H9 (cell line): Measurements from ENCODE around the gene MGAM2. TPM values are rescaled to one million over a fixed set of nuclear protein-coding genes. Genes with fewer than 3 reads are reported as not detected.

Experiments used
- DNase-seq: peaks from one replicate; pipeline ENCODE4 v3.0.0-alpha.2; 2017
- H2AFZ ChIP-seq: one replicate; pipeline ENCODE4 v1.6.1; 2013; ENCODE audit warnings: mild to moderate bottlenecking, low read length, control low read depth, moderate library complexity
- H2AK5ac ChIP-seq: 2 replicates; pipeline ENCODE4 v1.6.1; 2013; ENCODE audit warnings: low read length, control low read depth, mixed read lengths; ENCODE audit not compliant: insufficient read length
- H2BK120ac ChIP-seq: one replicate; pipeline ENCODE4 v1.6.1; 2013; ENCODE audit warnings: low read depth, mild to moderate bottlenecking, low read length, control low read depth, inconsistent platforms; ENCODE audit not compliant: poor library complexity, severe bottlenecking
- H2BK12ac ChIP-seq: 2 replicates; pipeline ENCODE4 v1.6.1; 2013; ENCODE audit warnings: low read length, control low read depth, mixed read lengths, low read depth; ENCODE audit not compliant: insufficient read length
- H2BK15ac ChIP-seq: 2 replicates; pipeline ENCODE4 v1.6.1; 2013; ENCODE audit warnings: low read depth, low read length, control low read depth
- H2BK20ac ChIP-seq: one replicate; pipeline ENCODE4 v1.6.1; 2013; ENCODE audit warnings: low read depth, mild to moderate bottlenecking, low read length, control low read depth, inconsistent platforms; ENCODE audit not compliant: poor library complexity, severe bottlenecking
- H2BK5ac ChIP-seq: 2 replicates; pipeline ENCODE4 v1.6.1; 2013; ENCODE audit warnings: low read length, control low read depth, mixed read lengths; ENCODE audit not compliant: insufficient read length
- H3K14ac ChIP-seq: 2 replicates; pipeline ENCODE4 v1.6.1; 2013; ENCODE audit warnings: low read length, control low read depth; ENCODE audit not compliant: insufficient read depth
- H3K18ac ChIP-seq: 2 replicates; pipeline ENCODE4 v1.6.1; 2013; ENCODE audit warnings: low read depth, mild to moderate bottlenecking, mixed read lengths, low read length, control low read depth; ENCODE audit not compliant: insufficient read length
- H3K23ac ChIP-seq: 2 replicates; pipeline ENCODE4 v1.6.1; 2013; ENCODE audit warnings: low read length, control low read depth, mixed read lengths, low read depth; ENCODE audit not compliant: insufficient read length
- H3K23me2 ChIP-seq: 2 replicates; pipeline ENCODE4 v1.6.1; 2013; ENCODE audit warnings: low read depth, mild to moderate bottlenecking, mixed read lengths, low read length, control low read depth; ENCODE audit not compliant: insufficient read length, poor library complexity, severe bottlenecking
- H3K27ac ChIP-seq: 2 replicates; pipeline ENCODE4 v1.5.1; 2013; ENCODE audit warnings: low read length, control low read depth, mixed read lengths, low read depth; ENCODE audit not compliant: insufficient read length
- H3K27me3 ChIP-seq: 2 replicates; pipeline ENCODE4 v1.6.1; 2013; ENCODE audit warnings: low read length, control low read depth, inconsistent platforms; ENCODE audit not compliant: insufficient read depth
- H3K4ac ChIP-seq: 2 replicates; pipeline ENCODE4 v1.6.1; 2013; ENCODE audit warnings: low read depth, mild to moderate bottlenecking, control low read depth, inconsistent platforms, low read length, moderate library complexity
- H3K4me1 ChIP-seq: 2 replicates; pipeline ENCODE4 v1.6.1; 2013; ENCODE audit warnings: low read length, control low read depth, inconsistent platforms; ENCODE audit not compliant: insufficient read depth
- H3K4me2 ChIP-seq: 2 replicates; pipeline ENCODE4 v1.6.1; 2013; ENCODE audit warnings: low read length, control low read depth, mixed read lengths; ENCODE audit not compliant: insufficient read length, insufficient read depth
- H3K56ac ChIP-seq: 2 replicates; pipeline ENCODE4 v1.6.1; 2013; ENCODE audit warnings: low read depth, mild to moderate bottlenecking, mixed read lengths, low read length, control low read depth; ENCODE audit not compliant: insufficient read length
- H3K79me1 ChIP-seq: 2 replicates; pipeline ENCODE4 v1.6.1; 2013; ENCODE audit warnings: low read depth, mild to moderate bottlenecking, moderate library complexity, low read length, control low read depth, inconsistent platforms; ENCODE audit not compliant: insufficient read depth, poor library complexity, severe bottlenecking
- H3K79me2 ChIP-seq: 2 replicates; pipeline ENCODE4 v1.6.1; 2013; ENCODE audit warnings: low read length, control low read depth, inconsistent platforms; ENCODE audit not compliant: insufficient read depth
- H3K9ac ChIP-seq: 2 replicates; pipeline ENCODE4 v1.6.1; 2013; ENCODE audit warnings: low read length, control low read depth, mixed read lengths; ENCODE audit not compliant: insufficient read length; ENCODE audit errors: extremely low read depth
- H3K9me3 ChIP-seq: one replicate; pipeline ENCODE4 v1.6.1; 2013; ENCODE audit warnings: low read depth, low read length, inconsistent platforms; ENCODE audit not compliant: control insufficient read depth
- H3T11ph ChIP-seq: one replicate; pipeline ENCODE4 v1.6.1; 2013; ENCODE audit warnings: mild to moderate bottlenecking, low read length, control low read depth, inconsistent platforms
- H4K20me1 ChIP-seq: one replicate; pipeline ENCODE4 v1.6.1; 2013; ENCODE audit not compliant: control insufficient read depth, insufficient read length, insufficient read depth
- H4K5ac ChIP-seq: 2 replicates; pipeline ENCODE4 v1.6.1; 2013; ENCODE audit warnings: low read depth, mild to moderate bottlenecking, mixed read lengths, low read length, control low read depth; ENCODE audit not compliant: insufficient read length
- H4K8ac ChIP-seq: replicated peaks from 2 replicates; pipeline ENCODE4 v1.6.1; 2013; ENCODE audit warnings: low read length, control low read depth, mixed read lengths, low read depth; ENCODE audit not compliant: insufficient read length
- H4K91ac ChIP-seq: 2 replicates; pipeline ENCODE4 v1.6.1; 2013; ENCODE audit warnings: low read depth, mild to moderate bottlenecking, moderate library complexity, mixed read lengths, low read length, control low read depth; ENCODE audit not compliant: insufficient read length
- H3K27ac Mint-ChIP-seq, 3 experiments: 2 replicates in 2 of 3; 3 replicates in 1 of 3; pipeline ENCODE4 v1.8.0; 2020 to 2021; ENCODE audit warnings: mixed read lengths in 3 of 3, mild to moderate bottlenecking in 1 of 3, moderate library complexity in 1 of 3
- H3K27me3 Mint-ChIP-seq: 2 replicates; pipeline ENCODE4 v1.8.0; 2021; ENCODE audit warnings: low read depth, mild to moderate bottlenecking, moderate library complexity, mixed read lengths
- H3K36me3 Mint-ChIP-seq, 3 experiments: 2 replicates in 2 of 3; 3 replicates in 1 of 3; pipeline ENCODE4 v1.8.0; 2020 to 2021; ENCODE audit warnings: low read depth in 3 of 3, mixed read lengths in 3 of 3; ENCODE audit not compliant: insufficient read depth in 1 of 3
- H3K4me1 Mint-ChIP-seq, 2 experiments: 2 replicates each; pipeline ENCODE4 v1.8.0; 2020; ENCODE audit warnings: mixed read lengths in 2 of 2
- H3K4me3 Mint-ChIP-seq, 2 experiments: 2 replicates in 1 of 2; 3 replicates in 1 of 2; pipeline ENCODE4 v1.8.0; 2020 to 2021; ENCODE audit warnings: mild to moderate bottlenecking in 2 of 2, mixed read lengths in 2 of 2, moderate library complexity in 1 of 2
- H3K9me3 Mint-ChIP-seq, 2 experiments: 2 replicates in 1 of 2; 3 replicates in 1 of 2; pipeline ENCODE4 v1.8.0; 2020; ENCODE audit warnings: mild to moderate bottlenecking in 2 of 2, mixed read lengths in 2 of 2, moderate library complexity in 1 of 2
- CTCF ChIP-seq: fragments of 200-600 bp; sonication (generic); conservative IDR thresholded peaks from 3 replicates; pipeline ENCODE4 v1.8.0; 2021; ENCODE audit warnings: antibody characterized with exemption, mild to moderate bottlenecking
- WGBS: extraction: QIAGEN DNeasy Blood & Tissue Kit; methylation state at CpG from one replicate; pipeline ENCODE4 v1.1.7; 2013; ENCODE audit warnings: missing lambda C conversion rate, low lambda C conversion rate, mixed read lengths; ENCODE audit not compliant: insufficient read length; ENCODE audit errors: extremely low coverage; 5-methylcytosine and 5-hydroxymethylcytosine counted together
- total RNA-seq: library from RNA; stranded (reverse); gene quantifications from 2 replicates; pipeline ENCODE4 v1.2.1, GENCODE V29; 2021

The MGAM2 gene
- total RNA-seq, 1 experiment from 2014 or later: not detected

GRCh38 chr7:142140401-142140959 is 29.0 kb downstream of the MGAM2 start:
- H4K20me1 ChIP-seq: no peaks in the 10 kb centered on the region
- WGBS: no CpG with 5 or more reads among the region's 2 CpGs

More at GRCh38 chr7:142140401-142140959, 29.0 kb downstream of the MGAM2 start:
- no peak overlapping the region for H3K18ac ChIP-seq
- no peak overlapping the region for H3T11ph ChIP-seq
- TF ChIP-seq CTCF: no peak
- Mint-ChIP-seq H3K27ac (no peak overlapping the region), H3K9me3 (peaks cover 0 to 3% of the 10 kb centered on the region in 2 experiments; a peak in 1 of 5 replicates), H3K4me3 (no peak overlapping the region), H3K4me1 (peaks cover 2% of the 10 kb centered on the region in 2 experiments), H3K27me3 (no peaks in the 10 kb centered on the region; the same call in 1 of the 2 replicates), H3K36me3 (no peaks in the 10 kb centered on the region)
- H3K23me2 ChIP-seq: no peaks in the 10 kb centered on the region
- H2BK20ac ChIP-seq: no peak overlapping the region
- no peak overlapping the region for H2AFZ ChIP-seq
- no peak overlapping the region for H3K14ac ChIP-seq
- no peaks in the 10 kb centered on the region for H3K27me3 ChIP-seq
- no peaks in the 10 kb centered on the region for H3K4me1 ChIP-seq
- H2BK5ac ChIP-seq: no peak overlapping the region
- H3K79me2 ChIP-seq: no peaks in the 10 kb centered on the region
- H2BK12ac ChIP-seq: no peak overlapping the region
- H2BK120ac ChIP-seq: no peak overlapping the region
- H3K9me3 ChIP-seq: no peaks in the 10 kb centered on the region
- H2BK15ac ChIP-seq: no peak overlapping the region
- H4K8ac ChIP-seq: no peak overlapping the region
- no peak for DNase-seq
- H4K91ac ChIP-seq: no peak overlapping the region
- H3K9ac ChIP-seq: no peak overlapping the region
- no peak overlapping the region for H4K5ac ChIP-seq
- no peak overlapping the region for H3K23ac ChIP-seq
- H3K27ac ChIP-seq: no peak overlapping the region
- no peak overlapping the region for H3K4me2 ChIP-seq
- no peaks in the 10 kb centered on the region for H3K79me1 ChIP-seq
- H3K4ac ChIP-seq: no peak overlapping the region
- H2AK5ac ChIP-seq: no peak overlapping the region
- H3K56ac ChIP-seq: no peak overlapping the region
